ENCODE measurements around the gene FLNA. TPM values are rescaled to one million over a fixed set of nuclear protein-coding genes. Genes with fewer than 3 reads are reported as not detected.

FLNA gene
- total and polyA plus RNA-seq, 10 of the 15 experiments (the other 5 are each of a cell fraction or from before 2014, with no cell fraction given), result 5.1 to 643 (median 171) TPM

DNA sequence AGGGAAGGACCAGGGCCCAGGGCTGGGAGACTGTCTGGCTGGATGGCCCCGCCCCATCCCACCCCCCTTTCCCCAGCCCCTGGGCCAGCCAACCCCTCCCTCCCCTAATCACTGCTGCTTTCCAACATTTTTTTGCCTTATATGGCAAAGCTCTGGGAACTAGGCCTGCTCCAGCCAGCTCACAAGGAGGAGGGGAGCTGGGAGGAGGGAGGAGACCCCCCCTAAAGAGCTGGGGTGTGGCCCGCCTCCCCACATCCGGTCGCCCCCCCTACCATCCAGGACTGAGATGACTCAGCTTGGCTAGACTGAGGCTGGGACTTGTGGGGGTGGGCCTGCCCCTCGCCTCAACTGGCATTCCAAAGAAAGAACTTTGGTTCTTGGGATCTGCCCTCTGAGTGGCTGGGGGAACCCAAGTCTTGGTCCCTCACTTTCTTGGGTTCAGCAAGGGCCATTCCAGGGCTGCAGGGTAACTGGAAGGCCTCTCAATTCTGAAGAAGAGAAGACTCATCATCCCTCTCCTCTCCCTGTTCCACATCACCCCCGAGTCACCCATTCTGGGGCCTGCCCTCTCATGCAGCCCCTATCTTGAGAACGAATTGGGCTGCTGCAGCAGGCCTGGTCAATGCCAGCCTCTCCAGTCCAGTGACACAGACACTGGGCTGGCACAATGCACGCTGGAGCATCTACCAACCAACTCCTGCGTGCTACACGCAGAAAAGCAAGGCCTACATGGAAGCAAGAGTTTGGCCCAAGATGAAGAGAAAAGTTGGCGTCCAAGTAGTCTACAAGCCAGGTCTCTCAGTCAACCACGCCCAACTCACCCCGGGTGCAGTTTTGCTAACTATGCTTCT lies 4.8 kb downstream of the FLNA start (continued):
- no peak for TF ChIP-seq CTCF (IDR thresholded peaks at IDR 0.05 in 2 of 3, conservative IDR thresholded peaks at IDR 0.05 in 1 of 3; ENCODE audit: control insufficient read depth in 2 of 3, extremely low read depth in 1 of 3, insufficient read depth in 1 of 3, low read depth in 3 of 3, low read length in 3 of 3)
- TF ChIP-seq BHLHE40 (IDR thresholded peaks at IDR 0.05; ENCODE audit: borderline replicate concordance in 1 of 2, low read depth in 2 of 2, low read length in 1 of 2), result peak in 1 of 2 experiments; percentile 18; a peak in 1 of 4 replicates
- TF ChIP-seq TAF1 (IDR thresholded peaks at IDR 0.05; ENCODE audit: borderline replicate concordance, low read depth, low read length), result no peak
- peak; percentile 11; the same call in 1 of the 2 replicates for TF ChIP-seq POLR2A (IDR thresholded peaks at IDR 0.05; ENCODE audit: low read depth, low read length)
- no peak for TF ChIP-seq TCF7 (IDR thresholded peaks at IDR 0.05; ENCODE audit: borderline replicate concordance)
- TF ChIP-seq, protein P1, sequence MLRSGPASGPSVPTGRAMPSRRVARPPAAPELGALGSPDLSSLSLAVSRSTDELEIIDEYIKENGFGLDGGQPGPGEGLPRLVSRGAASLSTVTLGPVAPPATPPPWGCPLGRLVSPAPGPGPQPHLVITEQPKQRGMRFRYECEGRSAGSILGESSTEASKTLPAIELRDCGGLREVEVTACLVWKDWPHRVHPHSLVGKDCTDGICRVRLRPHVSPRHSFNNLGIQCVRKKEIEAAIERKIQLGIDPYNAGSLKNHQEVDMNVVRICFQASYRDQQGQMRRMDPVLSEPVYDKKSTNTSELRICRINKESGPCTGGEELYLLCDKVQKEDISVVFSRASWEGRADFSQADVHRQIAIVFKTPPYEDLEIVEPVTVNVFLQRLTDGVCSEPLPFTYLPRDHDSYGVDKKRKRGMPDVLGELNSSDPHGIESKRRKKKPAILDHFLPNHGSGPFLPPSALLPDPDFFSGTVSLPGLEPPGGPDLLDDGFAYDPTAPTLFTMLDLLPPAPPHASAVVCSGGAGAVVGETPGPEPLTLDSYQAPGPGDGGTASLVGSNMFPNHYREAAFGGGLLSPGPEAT (IDR thresholded peaks at IDR 0.05; ENCODE audit: low read depth), result no peak
- TF ChIP-seq EP300 (IDR thresholded peaks at IDR 0.05; ENCODE audit: borderline replicate concordance in 1 of 2, control insufficient read depth in 1 of 2, low read depth in 2 of 2, low read length in 2 of 2), result 0 out of 4 replicates have a peak, but pooled peaks of 1 of the 2 experiments have one; percentile 37
- TF ChIP-seq SRF (IDR thresholded peaks at IDR 0.05; ENCODE audit: low read depth in 2 of 2, low read length in 2 of 2), result peak; percentile 55 to 95
- no peak for TF ChIP-seq KAT2A (conservative IDR thresholded peaks at IDR 0.05; ENCODE audit: control insufficient read depth, low read depth, low read length)
- peak; percentile 69 for TF ChIP-seq IKZF1 (conservative IDR thresholded peaks at IDR 0.05)
- peak in 1 of 2 experiments; percentile 46; a peak in 1 of 4 replicates for TF ChIP-seq IKZF2 (IDR thresholded peaks at IDR 0.05)
- TF ChIP-seq CBFB (IDR thresholded peaks at IDR 0.05; ENCODE audit: low read depth), result peak; percentile 71
- TF ChIP-seq RUNX3 (IDR thresholded peaks at IDR 0.05; ENCODE audit: low read length), result peak; percentile 87
- no peak for TF ChIP-seq ZNF384 (IDR thresholded peaks at IDR 0.05; ENCODE audit: borderline replicate concordance, low read depth, low read length)
- TF ChIP-seq IRF4 (IDR thresholded peaks at IDR 0.05; ENCODE audit: low read depth, low read length), result peak; percentile 80
- 0 out of 2 replicates have a peak, but pooled peaks have one; percentile 31 for TF ChIP-seq TCF12 (IDR thresholded peaks at IDR 0.05; ENCODE audit: low read depth, low read length)
- TF ChIP-seq, protein P2, sequence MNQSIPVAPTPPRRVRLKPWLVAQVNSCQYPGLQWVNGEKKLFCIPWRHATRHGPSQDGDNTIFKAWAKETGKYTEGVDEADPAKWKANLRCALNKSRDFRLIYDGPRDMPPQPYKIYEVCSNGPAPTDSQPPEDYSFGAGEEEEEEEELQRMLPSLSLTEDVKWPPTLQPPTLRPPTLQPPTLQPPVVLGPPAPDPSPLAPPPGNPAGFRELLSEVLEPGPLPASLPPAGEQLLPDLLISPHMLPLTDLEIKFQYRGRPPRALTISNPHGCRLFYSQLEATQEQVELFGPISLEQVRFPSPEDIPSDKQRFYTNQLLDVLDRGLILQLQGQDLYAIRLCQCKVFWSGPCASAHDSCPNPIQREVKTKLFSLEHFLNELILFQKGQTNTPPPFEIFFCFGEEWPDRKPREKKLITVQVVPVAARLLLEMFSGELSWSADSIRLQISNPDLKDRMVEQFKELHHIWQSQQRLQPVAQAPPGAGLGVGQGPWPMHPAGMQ (IDR thresholded peaks at IDR 0.05; ENCODE audit: borderline replicate concordance), result no peak
- peak; percentile 65 for TF ChIP-seq EED (IDR thresholded peaks at IDR 0.05; ENCODE audit: low read depth)

Measured in GM12878 (cell line).